Measurements from ENCODE around the gene ANKMY1.

Gene ANKMY1

GRCh38 chr2:240458044-240458899, 99.5 kb downstream of the ANKMY1 start:
- no peak for DNase-seq

GRCh38 chr2:240457223-240458043, 100.4 kb downstream of the ANKMY1 start:
- DNase-seq, result no peak

DNA sequence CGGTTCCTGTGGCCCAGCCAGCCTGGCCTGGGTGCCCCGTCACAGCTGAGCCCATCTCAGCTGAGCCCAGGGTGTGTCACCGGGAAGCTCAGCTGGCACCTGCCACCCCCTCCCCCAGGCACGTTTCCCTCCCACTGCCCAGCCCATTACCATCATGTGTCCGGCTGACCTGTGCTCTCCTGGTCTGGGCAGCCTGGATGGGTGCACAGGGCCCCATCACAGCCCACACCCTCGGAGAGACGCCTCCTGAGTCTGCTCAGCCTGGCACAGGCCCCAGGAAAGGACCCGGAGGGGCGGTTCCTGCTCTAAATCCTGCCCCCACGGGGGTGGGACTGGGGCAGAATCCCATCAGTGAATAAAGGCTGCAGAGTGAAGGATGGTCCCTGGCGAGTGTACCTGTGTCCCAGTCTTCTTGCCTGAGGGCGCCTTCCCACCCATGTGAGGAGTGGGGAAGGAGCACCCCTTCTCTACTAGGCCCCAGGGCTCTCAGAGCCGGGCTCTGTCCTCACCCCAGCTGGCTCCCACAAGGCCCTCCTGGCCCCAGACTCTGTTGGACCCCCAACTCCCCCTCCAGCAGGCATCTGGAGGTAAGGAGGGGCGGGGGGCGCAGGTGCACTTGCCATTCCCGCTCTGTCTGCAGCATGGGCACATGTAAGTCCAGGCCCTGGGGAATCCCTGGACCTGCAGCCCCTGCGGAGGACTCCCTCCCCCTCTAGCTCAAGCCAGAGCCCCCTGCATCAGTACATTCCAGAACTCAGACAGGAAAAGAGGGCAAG, 101.2 kb downstream of the ANKMY1 start:
- DNase-seq, result no peak

DNA sequence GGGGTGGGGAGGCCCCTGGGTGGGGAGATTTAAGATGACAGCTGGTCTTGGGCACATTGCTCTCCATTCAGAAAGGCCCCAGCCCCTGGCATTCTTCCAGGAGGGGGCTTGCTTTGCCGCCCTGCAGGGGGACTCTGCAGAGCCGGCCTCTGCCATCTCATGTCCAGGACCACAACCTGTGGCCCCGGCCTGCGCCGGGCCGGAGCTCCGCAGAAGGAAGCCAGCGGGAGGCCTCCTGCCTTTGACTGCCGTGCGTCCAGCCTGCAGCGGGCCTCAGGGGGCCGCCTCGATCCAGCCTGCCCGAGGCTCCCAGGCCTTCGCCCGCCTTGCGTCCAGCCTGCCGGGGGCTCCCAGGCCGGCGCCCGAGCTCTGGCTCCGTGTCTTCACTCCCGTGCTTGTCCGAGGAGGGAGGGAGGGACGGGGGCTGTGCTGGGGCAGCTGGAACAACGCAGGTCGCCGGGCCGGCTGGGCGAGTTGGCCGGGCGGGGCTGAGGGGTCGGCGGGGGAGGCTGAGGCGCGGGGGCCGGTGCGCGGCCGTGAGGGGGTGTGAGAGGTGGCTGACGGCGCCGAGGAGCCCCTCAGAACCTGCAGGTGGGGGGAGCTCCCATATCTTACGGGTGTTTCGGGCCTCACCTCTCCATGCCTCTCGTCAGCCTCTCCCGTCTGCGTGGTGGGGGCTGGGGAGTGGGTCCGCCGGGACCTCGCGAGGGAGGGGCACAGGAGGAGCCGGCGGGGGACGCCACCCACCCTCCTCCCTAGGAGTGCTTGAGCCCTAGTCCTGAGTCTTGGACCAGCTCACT, 101.9 kb downstream of the ANKMY1 start:
- DNase-seq, result no peak

DNA sequence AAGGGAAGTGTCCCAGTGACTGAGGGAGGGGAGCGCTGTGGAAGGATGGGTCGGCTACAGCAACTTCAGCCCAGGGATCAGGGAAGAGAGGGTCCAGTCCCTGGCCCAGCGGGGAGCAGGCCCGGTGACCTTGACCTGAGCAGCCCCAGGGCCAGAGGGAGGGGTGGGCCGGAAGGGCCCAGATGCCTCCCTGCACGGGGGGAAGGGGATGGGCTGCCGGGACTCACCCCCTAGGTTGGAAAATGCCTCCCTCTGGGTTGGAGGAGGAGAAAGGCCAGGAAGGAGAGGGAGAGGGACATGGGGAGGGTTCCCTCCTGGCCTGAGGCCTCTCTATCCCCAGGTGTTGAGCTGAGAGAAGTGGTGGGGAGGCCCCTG, 102.5 kb downstream of the ANKMY1 start:
- DNase-seq, result no peak

GRCh38 chr2:240454106-240454901, 103.5 kb downstream of the ANKMY1 start:
- no peak for DNase-seq

- no peak for DNase-seq
Measured at GRCh38 chr2:240453461-240454105, 104.2 kb downstream of the ANKMY1 start.

DNA sequence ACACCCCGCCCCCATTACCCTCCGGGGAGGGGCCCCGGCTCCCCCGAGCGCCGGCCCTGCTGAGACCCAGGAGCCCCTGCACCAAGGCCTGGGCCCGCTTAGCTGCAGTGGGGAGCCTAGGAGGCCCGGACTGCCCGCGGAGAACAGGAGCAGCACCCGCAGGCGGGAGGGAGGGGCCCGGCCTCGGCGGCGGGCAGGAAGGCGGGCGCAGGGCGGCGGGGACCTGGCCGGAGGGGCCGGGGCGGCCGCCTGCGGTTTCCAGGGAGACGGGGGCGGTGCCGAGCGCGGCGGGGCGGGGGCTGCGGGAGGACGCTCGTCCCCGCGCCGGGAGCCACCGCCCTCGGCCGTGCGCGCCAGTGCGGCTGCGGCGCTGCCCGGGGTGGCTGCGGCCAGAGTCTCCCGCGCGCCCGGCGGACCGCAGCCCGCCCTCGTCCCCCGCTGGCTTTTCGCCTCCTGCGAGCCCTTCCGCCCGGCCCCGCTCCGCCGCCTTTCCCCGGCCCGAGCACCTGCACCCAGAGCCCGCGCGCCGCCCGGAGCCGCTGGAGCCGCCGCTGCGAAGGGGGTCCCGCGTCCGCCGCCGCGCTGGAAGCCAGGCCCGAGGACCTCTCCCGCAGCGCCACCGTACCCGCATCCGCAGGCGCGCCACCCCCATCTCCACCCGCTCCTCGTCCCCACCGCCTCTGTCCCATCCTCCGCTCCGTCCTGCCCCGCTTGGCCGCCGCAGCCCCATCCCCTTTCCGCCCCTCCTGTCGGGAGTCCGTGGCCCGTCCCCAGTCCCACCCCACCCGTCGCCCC, 105.1 kb downstream of the ANKMY1 start:
- peak; percentile 34 for DNase-seq

GRCh38 chr2:240451791-240452461, 105.9 kb downstream of the ANKMY1 start:
- DNase-seq, result no peak

DNA sequence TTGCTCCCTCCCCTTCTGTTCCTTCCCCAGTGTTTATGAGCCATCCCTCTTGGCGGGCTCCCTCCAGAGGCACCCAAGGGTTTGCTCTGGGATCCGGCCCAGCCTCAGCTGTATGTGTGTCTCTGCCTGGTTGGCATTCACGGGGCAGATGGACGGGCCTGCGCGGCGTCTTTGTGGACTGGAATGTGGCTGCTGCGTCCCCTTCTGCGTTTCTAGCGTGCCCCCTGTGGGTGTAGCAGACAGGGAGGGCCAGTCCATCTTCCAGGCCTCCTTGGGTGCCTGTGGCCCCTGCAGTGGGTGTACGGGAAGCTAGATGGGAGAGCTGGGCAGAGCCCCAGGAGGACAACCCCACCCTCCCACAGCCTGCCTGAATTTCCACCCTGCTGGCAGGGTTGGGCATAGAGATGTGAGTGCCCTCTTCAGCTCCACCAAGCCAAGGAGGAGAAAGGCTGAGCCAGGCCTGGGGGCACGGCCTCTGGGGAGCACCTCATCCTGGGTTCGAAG, 106.6 kb downstream of the ANKMY1 start:
- no peak for DNase-seq

- no peak for DNase-seq
Measured at GRCh38 chr2:240450532-240451107, 107.2 kb downstream of the ANKMY1 start.

DNA sequence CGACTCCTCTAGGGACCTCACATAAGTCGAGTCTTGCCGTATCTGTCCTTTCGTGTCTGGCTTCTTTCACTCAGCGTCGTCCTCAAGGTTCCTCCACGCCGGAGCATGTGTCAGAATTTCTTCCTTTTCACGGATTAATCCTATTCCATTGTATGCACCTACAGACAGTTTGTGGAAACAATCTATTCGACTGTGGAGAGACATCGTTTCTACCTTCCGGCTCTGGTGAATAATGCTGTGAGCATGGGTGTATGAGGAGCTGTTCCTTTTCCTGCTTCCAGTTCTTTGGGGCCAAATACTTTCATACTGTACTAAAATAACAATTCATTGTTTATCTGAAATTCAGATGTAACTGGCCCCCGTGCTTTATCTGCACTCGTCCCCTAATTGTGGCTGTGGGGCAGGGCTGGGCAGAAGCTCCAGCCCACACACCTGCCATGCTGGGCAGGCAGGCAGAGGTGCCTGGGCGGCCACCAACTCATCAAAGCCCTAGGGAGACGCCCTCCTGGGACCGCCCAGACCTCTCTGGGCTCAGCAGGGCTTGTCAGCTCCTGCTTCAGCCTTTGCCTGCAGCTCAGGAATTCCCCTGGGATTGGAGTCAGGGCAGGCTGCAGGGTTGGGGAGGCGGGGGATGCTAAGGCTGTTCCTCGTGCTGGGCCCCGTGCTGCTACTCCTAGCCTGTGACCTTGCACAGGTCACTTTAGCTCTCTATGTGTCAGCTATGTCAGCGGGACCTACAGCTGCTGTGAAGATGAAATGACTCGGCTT, 107.8 kb downstream of the ANKMY1 start:
- no peak for DNase-seq

DNA sequence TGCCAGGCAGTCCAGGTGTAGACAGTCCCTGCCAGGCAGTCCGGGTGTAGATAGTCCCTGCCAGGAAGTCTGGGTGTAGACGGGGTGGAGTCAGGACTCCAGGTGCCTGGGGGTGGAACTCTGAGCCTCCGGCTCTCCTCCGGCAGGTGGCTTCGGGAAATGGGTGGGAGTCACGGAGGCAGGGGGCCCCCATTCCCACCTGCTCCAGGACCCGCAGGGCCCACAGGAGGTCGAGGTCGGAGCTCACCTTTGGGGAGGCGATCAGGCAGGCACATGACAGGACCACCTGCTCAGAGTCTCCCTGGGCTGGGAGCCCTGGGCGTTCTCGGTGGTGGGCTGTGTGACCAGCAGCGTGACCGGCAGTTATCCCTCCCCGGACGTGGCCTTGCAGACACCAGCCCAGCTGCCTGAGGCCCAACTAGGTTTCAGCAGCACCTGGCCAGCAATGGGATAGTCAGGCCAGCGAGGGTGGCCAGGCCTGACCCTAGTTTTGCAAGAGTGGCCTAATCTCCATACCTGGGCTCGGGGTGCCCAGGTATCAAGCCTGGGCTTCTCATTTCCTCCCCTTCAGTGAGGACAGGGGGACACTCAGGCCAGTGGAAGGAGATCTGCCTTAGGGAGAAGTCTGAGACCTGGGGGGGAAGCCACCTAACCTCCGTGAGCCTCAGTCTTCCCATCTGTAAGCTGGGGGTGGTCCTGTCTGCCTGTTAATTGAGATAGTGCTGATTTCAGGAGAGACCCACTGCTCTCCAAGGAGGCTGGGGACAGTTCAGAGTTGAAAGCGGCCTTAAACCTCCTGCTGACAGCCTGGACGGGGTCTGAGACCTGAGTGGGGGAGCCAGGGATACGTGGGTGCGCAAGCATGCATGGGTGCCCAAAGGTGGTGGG, 109.2 kb downstream of the ANKMY1 start:
- DNase-seq, result no peak

GRCh38 chr2:240447934-240448333, 109.9 kb downstream of the ANKMY1 start:
- no peak for DNase-seq

- no peak for DNase-seq
Measured at GRCh38 chr2:240447331-240447730, 110.5 kb downstream of the ANKMY1 start.

DNA sequence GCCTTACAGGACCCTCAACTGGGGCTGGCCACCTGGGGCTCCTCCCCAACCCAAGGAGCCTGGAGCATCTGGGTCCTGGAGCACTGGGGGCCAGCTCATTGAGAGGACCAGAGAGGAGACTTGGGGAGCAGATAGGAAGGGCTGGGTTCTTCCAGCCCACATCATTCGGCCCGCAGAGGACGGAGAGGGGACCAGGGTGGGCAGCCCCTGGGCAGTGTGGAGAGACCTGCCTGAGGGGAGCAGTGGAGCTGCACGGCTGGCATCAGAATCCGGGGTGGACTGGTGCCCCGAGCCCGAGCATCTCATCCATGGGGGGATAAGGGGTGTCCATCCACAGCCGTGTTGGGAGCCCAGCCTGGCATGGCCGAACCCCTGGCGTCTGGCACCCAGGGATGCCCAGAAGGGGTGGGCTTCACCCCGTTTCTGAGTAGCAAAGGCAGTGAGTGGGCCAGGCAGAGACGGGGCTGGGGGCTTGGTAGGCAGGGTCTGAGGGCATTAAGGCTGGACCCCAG, 111.1 kb downstream of the ANKMY1 start:
- no peak for DNase-seq
